NCI-H2227 (cell line): ENCODE measurements around the gene IRF9.

ENCODE experiments used
- DNase-seq: peaks from one replicate; lab custom pipeline; 2025; ENCODE audit not compliant: unreplicated experiment; lab: John Stamatoyannopoulos, UW

IRF9 gene

GRCh38 chr14:24131549-24131966, 29.5 kb upstream of the IRF9 start:
- no peak for DNase-seq

GRCh38 chr14:24132061-24132685, 28.9 kb upstream of the IRF9 start:
- no peak for DNase-seq

DNA sequence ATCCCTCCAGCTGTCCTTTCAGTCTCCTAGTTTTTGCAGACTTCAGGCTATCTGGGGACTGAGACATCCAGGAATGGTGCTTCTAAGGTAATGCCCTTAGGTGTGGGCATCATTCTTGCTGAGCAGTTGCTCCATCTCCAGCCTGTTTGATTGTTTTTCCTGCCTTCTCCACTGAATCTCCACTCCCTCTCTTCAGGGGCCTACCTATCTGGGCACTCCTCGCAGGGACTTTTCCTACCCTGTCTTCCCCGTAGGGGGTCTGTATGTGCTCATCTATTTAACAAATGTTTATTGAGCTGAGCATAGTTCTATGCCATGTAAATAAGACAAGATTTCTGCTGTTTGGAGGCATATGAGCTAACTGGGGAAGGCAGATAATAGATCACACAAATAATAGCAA, 28.1 kb upstream of the IRF9 start:
- DNase-seq: no peak

DNA sequence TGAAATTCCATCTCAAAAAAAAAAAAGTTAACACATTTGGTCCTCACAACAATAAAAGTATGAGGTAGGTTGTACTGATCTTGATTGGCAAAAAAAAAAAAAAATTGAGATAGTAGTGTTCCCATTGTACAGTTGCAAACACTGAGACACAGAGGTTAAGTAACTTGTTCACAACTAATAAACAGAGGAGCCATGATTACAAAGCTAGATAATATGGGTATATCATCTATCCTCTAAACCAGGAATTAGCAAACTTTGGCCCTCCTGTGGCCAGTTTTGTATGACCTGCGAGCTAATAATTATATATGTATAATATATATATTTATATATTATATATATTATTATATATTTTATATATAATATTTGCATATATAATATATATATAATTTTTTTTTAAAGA, 27.3 kb upstream of the IRF9 start:
- no peak for DNase-seq

DNA sequence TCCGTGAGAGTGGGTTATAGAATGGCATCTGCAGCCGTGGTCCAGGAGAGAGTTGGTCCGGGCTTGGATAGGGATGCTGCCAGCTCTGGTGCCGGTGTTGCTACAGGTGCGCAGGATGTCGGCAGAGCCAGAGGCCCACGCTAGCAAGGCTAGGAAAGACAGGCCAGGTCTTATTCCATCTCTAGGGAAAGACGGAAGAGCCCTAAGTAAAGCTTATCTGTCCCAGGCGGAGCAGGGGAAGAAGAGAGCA, 25.6 kb upstream of the IRF9 start:
- DNase-seq: no peak

DNA sequence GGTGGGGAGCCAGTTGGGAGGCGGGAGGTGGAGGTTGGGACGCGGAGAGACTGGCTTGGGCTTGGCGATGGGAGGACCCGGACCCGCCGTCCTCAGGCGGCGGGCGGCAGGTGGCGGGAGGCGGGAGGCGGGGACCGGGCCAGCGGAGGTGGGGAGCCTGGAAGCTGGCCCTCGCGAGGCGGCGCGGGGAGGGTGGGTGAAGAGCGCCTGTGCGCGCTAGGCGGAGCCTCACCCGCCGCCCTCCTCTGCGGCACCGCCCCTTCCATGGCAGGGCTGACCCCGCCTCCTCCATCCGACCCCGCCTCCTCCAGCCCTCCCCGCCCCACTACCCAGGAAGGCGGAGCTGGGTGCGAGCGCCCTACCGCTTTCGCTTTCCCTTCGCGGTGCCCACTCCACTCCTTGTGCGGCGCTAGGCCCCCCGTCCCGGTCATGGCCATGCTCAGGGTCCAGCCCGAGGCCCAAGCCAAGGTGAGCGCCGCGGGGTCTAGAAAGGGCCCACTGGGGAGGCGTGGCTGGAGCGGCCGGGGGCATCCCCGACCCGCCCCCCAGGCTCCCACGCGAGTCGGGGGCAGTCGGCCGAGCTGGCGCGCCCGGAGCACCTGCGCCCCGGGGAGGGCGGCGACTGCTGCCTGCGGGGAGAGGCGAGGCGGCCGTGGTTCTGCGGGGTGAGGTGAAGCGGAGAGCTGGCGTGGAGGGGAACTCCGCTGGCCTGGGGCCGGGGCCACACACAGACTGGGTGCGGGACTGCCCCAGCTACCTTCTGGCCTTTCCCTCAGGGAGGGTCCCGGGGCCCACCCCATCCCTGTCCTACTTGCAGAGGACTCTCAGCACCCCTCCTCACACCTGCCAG, 25.0 kb upstream of the IRF9 start, which contains the start of gene PSME1:
TSS of gene PSME1 (plus strand) at position 361 of the 850 bp plus-strand sequence. CDS start at position 430, 69 bp downstream.
- peak; percentile 94 for DNase-seq

DNA sequence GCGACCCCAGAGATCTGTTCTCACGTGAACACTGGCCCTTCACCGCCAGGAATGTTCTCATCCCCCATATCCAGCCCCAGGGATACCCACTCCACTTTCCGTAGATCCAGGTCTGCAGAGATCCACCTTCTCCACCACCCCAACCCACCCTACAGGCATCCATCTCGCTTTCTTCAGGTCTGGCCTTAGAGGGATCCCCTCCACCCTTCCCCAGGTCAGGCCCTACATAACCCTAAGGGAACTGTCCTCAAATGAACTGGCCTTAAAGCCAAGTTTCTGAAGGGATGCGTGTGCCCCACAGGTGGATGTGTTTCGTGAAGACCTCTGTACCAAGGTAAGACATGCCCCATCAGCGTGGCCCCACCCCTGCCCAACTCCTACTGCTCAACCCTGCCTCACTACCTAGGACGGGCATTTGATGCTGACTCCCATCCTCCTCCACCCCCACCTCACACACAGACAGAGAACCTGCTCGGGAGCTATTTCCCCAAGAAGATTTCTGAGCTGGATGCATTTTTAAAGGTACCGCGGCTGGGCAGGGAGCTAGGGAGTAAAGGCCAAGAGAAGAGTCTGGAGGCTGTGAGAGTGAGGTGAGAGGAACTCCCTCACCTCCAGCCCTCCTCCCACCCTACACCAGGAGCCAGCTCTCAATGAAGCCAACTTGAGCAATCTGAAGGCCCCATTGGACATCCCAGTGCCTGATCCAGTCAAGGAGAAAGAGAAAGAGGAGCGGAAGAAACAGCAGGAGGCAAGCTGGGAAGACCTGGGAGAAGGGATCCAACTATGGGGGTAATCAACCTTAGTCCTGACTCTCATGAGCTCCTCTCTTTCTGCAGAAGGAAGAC, 24.2 kb upstream of the IRF9 start:
- no peak for DNase-seq

DNA sequence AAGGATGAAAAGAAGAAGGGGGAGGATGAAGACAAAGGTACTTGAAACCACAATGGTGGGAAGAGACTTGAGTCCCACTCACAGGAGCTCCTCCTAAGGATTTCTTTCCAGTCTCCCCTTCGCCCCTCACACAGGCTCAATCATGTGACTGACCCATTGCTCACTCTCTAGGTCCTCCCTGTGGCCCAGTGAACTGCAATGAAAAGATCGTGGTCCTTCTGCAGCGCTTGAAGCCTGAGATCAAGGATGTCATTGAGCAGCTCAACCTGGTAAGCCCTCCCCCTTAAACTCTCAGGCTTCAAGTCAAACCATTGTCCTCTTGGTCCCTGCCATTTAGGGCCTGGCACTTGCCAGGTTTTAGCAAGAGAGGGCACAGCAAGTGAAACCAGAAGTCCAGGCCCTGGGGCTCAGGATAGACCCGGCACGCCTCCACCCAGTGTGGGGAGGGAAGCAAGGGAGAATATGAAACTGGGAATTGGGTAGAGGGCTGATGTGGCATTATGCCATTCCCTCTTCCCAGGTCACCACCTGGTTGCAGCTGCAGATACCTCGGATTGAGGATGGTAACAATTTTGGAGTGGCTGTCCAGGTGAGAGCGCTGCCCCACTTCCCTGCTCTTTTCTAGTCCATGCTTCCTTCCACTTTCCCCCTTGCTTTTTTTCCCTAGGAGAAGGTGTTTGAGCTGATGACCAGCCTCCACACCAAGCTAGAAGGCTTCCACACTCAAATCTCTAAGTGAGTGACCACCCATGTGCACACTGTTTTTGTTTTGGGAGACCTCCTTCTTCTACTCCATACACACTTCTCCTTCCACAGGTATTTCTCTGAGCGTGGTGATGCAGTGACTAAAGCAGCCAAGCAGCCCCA, 23.3 kb upstream of the IRF9 start:
- no peak for DNase-seq

DNA sequence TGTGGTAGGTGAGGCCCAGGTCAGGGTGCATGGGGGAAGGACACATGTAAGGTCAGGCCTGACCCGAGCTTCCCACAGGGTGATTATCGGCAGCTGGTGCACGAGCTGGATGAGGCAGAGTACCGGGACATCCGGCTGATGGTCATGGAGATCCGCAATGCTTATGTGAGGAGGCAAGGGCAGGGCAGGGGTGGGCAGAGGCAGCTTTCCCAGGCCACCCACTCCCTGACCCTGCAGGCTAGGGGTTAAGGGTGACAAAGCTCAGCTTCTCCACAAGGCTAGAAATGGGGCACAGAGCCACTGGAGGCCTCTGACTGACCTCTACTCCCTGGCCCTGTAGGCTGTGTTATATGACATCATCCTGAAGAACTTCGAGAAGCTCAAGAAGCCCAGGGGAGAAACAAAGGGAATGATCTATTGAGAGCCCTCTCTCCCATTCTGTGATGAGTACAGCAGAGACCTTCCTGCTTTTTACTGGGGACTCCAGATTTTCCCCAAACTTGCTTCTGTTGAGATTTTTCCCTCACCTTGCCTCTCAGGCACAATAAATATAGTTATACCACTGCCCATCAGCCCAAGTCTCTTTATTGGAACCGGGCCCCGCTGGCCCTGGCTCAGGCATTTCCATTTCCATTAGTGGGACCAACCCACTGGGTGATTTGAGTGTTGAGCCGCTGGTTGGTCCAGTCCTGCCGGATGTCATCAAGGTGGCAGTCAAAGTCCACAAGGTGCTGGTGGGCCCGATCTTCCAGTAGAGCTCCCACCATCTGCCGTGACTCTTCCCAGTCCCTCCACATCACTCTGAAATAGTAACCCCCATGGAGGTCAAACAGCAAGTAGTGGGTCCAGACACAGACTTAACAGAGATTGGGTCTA, 22.4 kb upstream of the IRF9 start:
- no peak for DNase-seq

- DNase-seq: no peak
Measured at GRCh38 chr14:24139272-24139934, 21.7 kb upstream of the IRF9 start.

DNA sequence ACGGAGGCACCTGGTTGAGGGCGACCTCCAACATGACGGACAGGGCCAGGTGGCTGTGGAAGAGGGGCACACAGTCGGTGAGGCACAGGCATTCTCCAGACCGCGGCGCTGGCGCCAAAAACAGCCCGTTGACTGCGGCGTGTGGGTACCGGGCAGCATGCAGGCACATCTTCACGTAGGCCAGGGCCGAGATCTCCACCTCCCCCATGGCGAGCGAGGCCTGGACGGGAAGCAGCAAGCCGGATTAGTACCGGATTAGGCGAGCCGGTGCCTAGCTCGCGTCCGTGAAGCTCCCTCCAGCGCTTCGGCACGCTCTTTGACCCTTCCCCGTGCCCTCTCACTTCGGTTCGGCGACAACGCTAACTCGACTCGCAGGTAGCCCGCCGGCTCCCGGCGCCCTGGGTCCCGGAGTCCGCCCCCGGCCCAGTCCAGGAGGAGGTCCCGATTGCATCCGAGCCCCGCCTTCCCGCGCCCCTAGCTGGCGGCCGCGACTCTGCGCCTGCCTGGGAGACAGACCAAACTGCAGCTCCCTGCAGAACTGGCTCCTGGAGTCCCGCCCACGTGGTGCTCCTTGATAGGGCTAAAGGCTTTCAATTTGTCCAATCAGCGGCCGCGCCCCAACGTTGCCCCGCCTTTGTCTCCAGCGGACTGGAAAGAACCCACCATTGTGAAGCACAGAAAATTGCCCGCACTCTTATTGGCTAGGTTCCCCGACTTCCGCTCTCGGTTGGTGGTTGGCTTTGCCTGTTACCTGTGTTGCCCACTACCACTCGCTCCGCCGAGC, 19.8 kb upstream of the IRF9 start, which contains the start of gene EMC9:
TSS of gene EMC9 (minus strand) at position 495 of the 784 bp plus-strand sequence. CDS start at position 208, 287 bp downstream.
- peak; percentile 99 for DNase-seq

DNA sequence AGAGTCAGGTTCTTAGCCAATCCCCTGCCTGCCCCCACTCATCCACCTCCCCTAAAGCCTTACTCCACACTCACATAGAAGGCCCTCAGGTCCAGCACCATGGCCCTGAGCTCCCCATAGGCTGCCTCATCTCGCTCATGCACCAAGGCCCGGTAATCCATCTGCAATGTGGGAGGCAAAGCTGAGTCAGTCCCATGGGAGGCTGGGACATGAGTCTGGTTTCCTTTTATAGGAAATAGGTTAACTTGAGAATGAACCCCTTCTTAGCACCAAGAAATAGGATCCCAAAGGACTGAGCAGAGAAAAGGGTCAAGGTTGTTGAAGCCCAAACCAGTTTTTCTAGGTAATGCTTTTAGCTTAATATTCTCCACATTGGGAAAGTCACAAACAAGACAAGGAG, 17.6 kb upstream of the IRF9 start:
- DNase-seq: no peak

DNA sequence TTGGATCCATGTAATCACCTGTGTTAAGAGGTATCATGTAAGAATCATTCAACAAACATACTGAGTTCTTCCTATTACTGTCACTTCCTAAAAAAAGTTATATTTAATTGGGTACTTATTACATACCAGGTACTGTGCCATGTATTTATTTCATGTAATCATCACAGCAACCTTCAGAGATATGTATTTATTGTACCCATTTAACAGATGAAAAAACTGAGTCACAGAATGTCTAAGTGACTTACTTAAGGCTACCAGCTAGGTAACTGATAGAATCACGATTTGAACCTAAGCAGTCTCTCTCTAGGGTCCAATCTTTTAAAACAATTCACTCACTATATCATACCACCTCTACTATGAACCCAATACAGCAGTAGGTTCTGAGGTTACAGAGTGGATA, 16.6 kb upstream of the IRF9 start:
- DNase-seq: no peak

DNA sequence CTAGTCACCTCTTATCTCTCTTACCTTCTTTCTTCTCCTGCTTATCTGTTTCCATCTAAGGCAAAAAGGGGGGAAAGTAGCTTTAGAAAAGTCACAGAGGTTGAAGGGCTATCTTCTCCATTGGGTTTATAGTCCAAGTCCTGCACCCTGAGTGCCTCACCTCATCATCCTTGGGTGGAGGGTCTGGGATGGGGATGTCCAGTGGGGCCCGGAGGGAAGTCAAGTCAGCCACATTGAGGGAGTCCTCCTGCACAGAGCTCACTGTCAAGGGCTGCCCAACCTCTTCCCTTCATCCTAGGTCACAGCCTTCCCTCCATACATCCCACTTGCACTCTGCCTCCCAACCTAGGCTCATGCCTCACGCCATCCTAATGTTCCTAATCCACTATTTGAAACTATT, 15.8 kb upstream of the IRF9 start:
- DNase-seq: no peak

GRCh38 chr14:24145690-24146452, 15.2 kb upstream of the IRF9 start:
- peak; percentile 61 for DNase-seq

DNA sequence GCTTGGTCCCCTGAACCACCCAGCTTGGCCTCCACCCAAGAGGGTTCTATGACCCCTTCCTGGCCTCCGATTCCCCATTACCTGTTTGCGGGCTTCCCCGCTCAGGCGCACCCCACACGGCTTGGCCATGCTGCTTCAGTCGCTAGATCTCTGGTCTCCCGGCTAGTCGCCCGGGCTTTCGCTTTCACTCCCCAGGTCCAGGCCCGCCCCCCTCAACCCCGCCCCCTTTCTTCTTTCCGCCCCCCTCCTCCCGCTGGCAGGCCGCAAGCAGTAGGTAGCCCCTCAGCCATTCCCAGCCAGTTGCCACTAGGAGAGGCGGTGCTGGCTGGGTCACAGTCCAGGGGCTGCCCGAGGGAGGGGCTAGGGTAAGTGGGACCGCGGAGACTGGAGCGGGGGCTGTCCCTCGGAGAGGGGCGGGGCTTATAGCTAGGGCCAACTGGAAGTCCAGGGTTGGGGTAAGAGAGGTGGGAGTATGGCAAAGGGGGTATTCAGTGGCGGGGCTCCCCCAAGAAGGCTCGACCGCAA, 14.6 kb upstream of the IRF9 start, which contains the start of gene PSME2:
TSS of gene PSME2 (minus strand) at position 158 of the 525 bp plus-strand sequence. CDS start at position 129, 29 bp downstream.
- DNase-seq: peak; percentile 98
